GM19452 (cell line): ENCODE data around the gene NR5A1.

Source experiments
- ATAC-seq: cut with Tn5 transposase; IDR thresholded peaks from one replicate; pipeline ENCODE4 v1.9.1; 2021; ENCODE audit not compliant: unreplicated experiment

NR5A1 gene

GRCh38 chr9:124506931-124507879 lies at the start of gene NR5A1:
Gene NR5A1, minus strand, starts transcription at chr9:124507399. Its CDS starts 4,004 bp downstream, at chr9:124503395.
- ATAC-seq = no peak

- ATAC-seq = no peak
Measured at GRCh38 chr9:124555043-124555442, 47.8 kb upstream of the NR5A1 start.

- no peak for ATAC-seq
Measured at GRCh38 chr9:124553738-124554137, 46.5 kb upstream of the NR5A1 start.

GRCh38 chr9:124552273-124552605 lies 45.0 kb upstream of the NR5A1 start:
- no peak for ATAC-seq

- no peak for ATAC-seq
Measured at GRCh38 chr9:124551472-124552272, 44.5 kb upstream of the NR5A1 start.

GRCh38 chr9:124550072-124550471 lies 42.9 kb upstream of the NR5A1 start:
- no peak for ATAC-seq

- ATAC-seq = no peak
Measured at GRCh38 chr9:124549016-124549415, 41.8 kb upstream of the NR5A1 start.

- no peak for ATAC-seq
Measured at GRCh38 chr9:124544535-124544934, 37.3 kb upstream of the NR5A1 start.

GRCh38 chr9:124541824-124542223 lies 34.6 kb upstream of the NR5A1 start:
- no peak for ATAC-seq

GRCh38 chr9:124537926-124538325 lies 30.7 kb upstream of the NR5A1 start:
- no peak for ATAC-seq

- ATAC-seq = no peak
Measured at GRCh38 chr9:124535846-124536245, 28.6 kb upstream of the NR5A1 start.

- no peak for ATAC-seq
Measured at GRCh38 chr9:124532897-124533296, 25.7 kb upstream of the NR5A1 start.

GRCh38 chr9:124531115-124531514 lies 23.9 kb upstream of the NR5A1 start:
- ATAC-seq = no peak

GRCh38 chr9:124530246-124530645 lies 23.0 kb upstream of the NR5A1 start:
- no peak for ATAC-seq

GRCh38 chr9:124527781-124528180 lies 20.6 kb upstream of the NR5A1 start:
- no peak for ATAC-seq

- ATAC-seq = no peak
Measured at GRCh38 chr9:124526174-124526573, 19.0 kb upstream of the NR5A1 start.

GRCh38 chr9:124522121-124523098 lies 15.2 kb upstream of the NR5A1 start:
- ATAC-seq = no peak

GRCh38 chr9:124521142-124521541 lies 13.9 kb upstream of the NR5A1 start:
- no peak for ATAC-seq

GRCh38 chr9:124520206-124520596 lies 13.0 kb upstream of the NR5A1 start:
- ATAC-seq = no peak

GRCh38 chr9:124518116-124518515 lies 10.9 kb upstream of the NR5A1 start:
- no peak for ATAC-seq

- no peak for ATAC-seq
Measured at GRCh38 chr9:124517600-124517999, 10.4 kb upstream of the NR5A1 start.
